ENCODE measurements around the gene CDH13. TPM values are rescaled to one million over a fixed set of nuclear protein-coding genes. Genes with fewer than 3 reads are reported as not detected.

Gene CDH13
- total RNA-seq, 4 donors from 2014 or later = 2.0 to 6.6 (median 4.1) TPM; not detected in 1

DNA sequence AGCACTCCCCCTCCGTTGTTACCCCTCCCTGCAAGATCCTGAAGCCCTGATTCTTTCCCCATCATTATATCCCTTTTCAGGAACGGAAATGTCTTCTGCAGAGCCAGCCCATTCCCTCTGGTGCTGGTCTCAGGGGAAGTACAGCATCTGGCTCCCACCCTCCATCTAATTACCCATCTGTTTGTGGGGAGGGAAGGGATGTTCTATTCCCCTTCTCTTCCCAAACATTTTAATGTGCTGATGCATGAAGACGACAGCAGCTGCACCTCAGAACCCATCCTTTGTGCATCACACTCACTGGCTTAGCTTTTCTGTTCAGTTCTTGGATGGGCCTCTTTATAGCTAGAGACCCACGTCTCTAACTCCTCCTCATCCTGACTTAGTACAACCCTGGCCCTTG, 367.2 kb downstream of the CDH13 start:
- peaks cover 0 to 4% (median 0%) of the 10 kb centered on the region in 4 donors for H3K4me1 ChIP-seq
- H3K27me3 ChIP-seq = no peaks in the 10 kb centered on the region

DNA sequence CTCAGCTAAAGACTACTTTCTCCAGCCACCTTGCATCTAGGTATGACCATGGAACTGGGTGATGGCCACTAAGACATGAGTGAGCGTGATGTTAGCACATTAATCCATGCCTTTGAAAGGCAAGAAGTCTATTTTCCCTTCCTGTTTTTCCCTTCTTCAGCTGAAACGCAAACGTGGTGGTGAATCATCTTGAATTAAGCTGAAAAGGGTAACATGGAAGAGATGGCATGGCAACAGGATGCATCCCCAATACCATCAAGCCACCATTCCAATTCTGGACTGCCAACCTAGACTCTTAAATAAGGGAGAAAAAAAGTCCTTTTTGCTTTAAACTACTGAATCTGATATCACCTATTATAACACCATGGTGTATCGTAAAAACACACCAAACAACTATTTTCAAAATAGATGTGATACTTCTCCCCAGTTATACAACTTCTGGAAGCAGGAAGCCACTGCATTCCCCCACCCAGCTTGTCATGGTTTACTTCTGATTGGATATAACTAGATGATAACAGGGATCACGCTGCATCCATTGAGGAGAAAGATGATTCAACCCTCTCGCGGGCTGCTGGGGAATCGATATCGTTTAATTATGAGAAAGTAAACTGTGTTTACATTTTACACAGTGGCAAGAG, 368.6 kb downstream of the CDH13 start:
- no peak for TF ChIP-seq POLR2A (IDR thresholded peaks at IDR 0.05)
- TF ChIP-seq, protein P1, sequence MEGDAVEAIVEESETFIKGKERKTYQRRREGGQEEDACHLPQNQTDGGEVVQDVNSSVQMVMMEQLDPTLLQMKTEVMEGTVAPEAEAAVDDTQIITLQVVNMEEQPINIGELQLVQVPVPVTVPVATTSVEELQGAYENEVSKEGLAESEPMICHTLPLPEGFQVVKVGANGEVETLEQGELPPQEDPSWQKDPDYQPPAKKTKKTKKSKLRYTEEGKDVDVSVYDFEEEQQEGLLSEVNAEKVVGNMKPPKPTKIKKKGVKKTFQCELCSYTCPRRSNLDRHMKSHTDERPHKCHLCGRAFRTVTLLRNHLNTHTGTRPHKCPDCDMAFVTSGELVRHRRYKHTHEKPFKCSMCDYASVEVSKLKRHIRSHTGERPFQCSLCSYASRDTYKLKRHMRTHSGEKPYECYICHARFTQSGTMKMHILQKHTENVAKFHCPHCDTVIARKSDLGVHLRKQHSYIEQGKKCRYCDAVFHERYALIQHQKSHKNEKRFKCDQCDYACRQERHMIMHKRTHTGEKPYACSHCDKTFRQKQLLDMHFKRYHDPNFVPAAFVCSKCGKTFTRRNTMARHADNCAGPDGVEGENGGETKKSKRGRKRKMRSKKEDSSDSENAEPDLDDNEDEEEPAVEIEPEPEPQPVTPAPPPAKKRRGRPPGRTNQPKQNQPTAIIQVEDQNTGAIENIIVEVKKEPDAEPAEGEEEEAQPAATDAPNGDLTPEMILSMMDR (IDR thresholded peaks at IDR 0.05) = no peak
- Histone ChIP-seq H3K9me3 (no peaks in the 10 kb centered on the region), H3K4me1 (peaks cover 0 to 4% (median 0%) of the 10 kb centered on the region in 4 donors), H3K36me3 (no peaks in the 10 kb centered on the region), H3K27ac (peak overlapping the region in 3 of 4 donors; percentile 26 to 84 (median 82)), H3K27me3 (no peaks in the 10 kb centered on the region), H3K4me3 (peak overlapping the region in 2 of 4 donors; percentile 21 to 43)
- peak in 1 of 3 donors; percentile 58 for DNase-seq

More for the DNA sequence above, 367.2 kb downstream of the CDH13 start:
- Histone ChIP-seq H3K36me3 (no peaks in the 10 kb centered on the region), H3K9me3 (no peaks in the 10 kb centered on the region), H3K27ac (peak overlapping the region in 1 of 4 donors; percentile 79), H3K4me3 (no peak overlapping the region)
- no peak for DNase-seq
- no peak for TF ChIP-seq POLR2A (IDR thresholded peaks at IDR 0.05)

DNA sequence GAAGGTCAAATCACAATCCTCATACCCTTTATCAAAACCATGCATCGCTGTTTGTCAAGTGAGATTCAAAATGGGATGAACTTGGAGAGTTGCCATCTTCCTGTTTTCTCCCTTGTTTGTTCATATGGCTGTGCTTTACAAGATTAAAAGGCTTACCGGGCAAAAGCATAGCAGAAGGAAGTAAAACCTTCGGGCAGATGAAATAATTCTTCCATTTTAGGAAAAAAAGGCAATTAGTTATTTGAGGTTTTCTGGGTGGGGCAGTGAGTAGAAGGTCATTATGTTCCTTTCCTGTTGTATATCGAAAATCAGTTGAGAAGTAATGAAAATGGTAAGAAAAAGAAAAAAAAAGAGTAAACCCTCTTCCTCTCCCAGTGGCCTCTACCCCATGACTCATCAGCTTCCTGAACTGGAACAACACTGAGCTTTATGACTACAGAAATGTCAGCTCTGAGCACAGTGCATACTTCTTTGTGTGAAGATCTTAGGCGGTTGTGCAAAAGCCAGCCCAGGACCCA, 369.2 kb downstream of the CDH13 start:
- H3K4me1 ChIP-seq = peaks cover 0 to 4% (median 0%) of the 10 kb centered on the region in 4 donors
- H3K36me3 ChIP-seq = no peaks in the 10 kb centered on the region
- no peaks in the 10 kb centered on the region for H3K9me3 ChIP-seq
- H3K27me3 ChIP-seq = no peaks in the 10 kb centered on the region
- no peak for TF ChIP-seq POLR2A (IDR thresholded peaks at IDR 0.05)
- peak overlapping the region in 2 of 4 donors; percentile 21 to 43 for H3K4me3 ChIP-seq
- peak in 1 of 3 donors; percentile 66 for DNase-seq
- H3K27ac ChIP-seq = peak overlapping the region in 3 of 4 donors; percentile 26 to 84 (median 82)

DNA sequence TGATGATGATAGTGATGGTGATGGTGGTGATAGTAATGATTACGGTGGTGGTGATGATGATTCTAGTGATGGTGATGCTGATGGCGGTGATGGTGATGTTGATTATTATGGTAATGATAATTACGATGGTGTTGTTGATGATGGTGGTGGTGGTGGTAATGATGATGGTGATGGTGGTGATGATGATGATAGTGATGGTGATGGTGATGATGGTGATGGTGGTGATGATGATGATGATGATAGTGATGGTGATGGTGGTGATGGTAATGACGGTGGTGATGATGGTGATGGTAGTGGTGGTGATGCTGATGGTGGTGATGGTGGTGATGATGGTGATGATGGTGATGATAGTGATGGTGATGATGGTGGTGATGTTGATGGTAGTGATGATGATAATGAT, 370.0 kb downstream of the CDH13 start:
- H3K27ac ChIP-seq = peak overlapping the region in 1 of 4 donors; percentile 84
- no peak overlapping the region for H3K4me3 ChIP-seq
- H3K4me1 ChIP-seq = peaks cover 0 to 4% (median 0%) of the 10 kb centered on the region in 4 donors
- TF ChIP-seq, protein P1 (IDR thresholded peaks at IDR 0.05) = no peak
- no peak for TF ChIP-seq POLR2A (IDR thresholded peaks at IDR 0.05)
- no peaks in the 10 kb centered on the region for H3K9me3 ChIP-seq
- DNase-seq = no peak
- H3K36me3 ChIP-seq = no peaks in the 10 kb centered on the region
- no peaks in the 10 kb centered on the region for H3K27me3 ChIP-seq

DNA sequence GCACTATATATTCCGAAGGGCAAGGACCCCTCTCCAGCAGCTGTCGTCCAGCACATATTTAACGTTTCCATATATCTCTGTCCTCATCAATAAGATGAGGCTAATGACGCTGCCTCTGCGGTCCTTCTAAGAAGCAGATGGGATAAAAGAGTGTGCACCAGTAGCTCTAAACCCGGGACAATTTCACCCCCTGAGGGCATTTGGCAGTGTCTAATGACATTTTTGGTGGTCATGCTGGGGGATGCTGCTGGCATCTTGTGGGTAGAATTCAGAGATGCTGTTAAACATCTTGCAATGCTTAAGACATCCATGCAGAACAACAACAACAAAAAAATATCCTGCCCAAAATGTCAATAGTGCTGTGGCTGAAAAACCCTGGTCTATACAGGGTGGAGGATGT, 372.9 kb downstream of the CDH13 start:
- Histone ChIP-seq H3K4me1 (peaks cover 0 to 4% (median 0%) of the 10 kb centered on the region in 4 donors), H3K27me3 (no peaks in the 10 kb centered on the region), H3K27ac (no peak overlapping the region), H3K4me3 (no peak overlapping the region), H3K36me3 (no peaks in the 10 kb centered on the region), H3K9me3 (no peaks in the 10 kb centered on the region)
- TF ChIP-seq, protein P1 (IDR thresholded peaks at IDR 0.05) = no peak
- no peak for TF ChIP-seq POLR2A (IDR thresholded peaks at IDR 0.05)
- DNase-seq = no peak

DNA sequence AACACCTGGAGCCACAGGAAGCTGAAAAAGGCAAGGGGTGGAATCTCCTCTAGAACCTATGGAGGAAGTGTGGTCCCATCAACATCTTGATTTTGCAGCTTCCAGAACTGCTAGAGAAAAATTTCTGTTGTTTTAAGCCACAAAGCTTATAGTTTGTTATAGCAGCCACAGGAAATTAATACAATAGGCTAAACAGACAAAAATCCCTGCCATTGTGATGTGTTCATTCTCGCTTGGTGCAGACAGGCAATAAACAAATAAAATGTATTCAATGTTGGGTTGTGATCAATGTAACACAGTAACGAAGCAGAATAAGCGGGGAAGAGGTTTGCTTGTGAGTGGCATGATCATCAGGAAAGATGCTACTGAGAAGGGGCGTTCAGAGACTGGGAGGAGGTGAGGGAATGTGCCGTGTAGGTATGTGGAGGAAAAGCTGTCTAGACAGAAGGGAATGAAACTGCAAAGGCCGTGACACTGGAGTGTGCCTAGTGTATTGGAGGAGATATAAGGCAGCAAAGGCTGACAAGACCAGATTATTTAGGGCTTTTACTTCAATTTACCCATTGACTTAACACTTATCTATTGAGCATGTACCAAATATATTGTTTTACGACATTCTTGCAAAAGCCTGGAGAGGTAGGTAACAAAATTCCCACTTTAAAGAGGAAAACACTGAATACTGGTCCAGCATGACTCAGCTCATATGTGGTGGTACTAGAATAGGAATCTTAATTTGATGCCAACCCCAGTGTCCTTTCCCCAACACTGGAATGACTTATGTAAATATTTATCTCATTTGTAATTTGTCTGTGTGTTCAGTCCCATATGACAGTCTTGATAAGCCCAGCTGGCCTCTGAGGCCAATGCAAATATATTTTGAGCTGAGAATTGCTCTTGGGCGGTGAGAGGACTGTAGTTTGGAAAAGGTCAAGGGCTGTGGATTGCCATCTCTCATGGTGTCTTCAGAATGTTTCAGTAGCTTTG, 375.9 kb downstream of the CDH13 start:
- no peak for TF ChIP-seq POLR2A (IDR thresholded peaks at IDR 0.05)
- TF ChIP-seq, protein P1 (IDR thresholded peaks at IDR 0.05) = no peak
- Histone ChIP-seq H3K4me1 (no peaks in the 10 kb centered on the region), H3K36me3 (no peaks in the 10 kb centered on the region), H3K9me3 (no peaks in the 10 kb centered on the region), H3K27me3 (no peaks in the 10 kb centered on the region), H3K27ac (no peak overlapping the region), H3K4me3 (no peak overlapping the region)
- no peak for DNase-seq

Data from Peyer's patch (tissue), 4 donors.